HG03565 (cell line): ENCODE results near the gene PTTG1.

Experiments
- ATAC-seq: cut with Tn5 transposase; IDR thresholded peaks from one replicate; pipeline ENCODE4 v1.9.1; 2021; ENCODE audit warnings: mild to moderate bottlenecking, moderate library complexity; ENCODE audit not compliant: unreplicated experiment

PTTG1 gene

GRCh38 chr5:160421625-160422258 lies at the start of gene PTTG1:
Gene PTTG1 (plus strand): TSS chr5:160421855. CDS start chr5:160422313, 458 bp downstream.
- peak; percentile 52 for ATAC-seq

- ATAC-seq: no peak
Measured at GRCh38 chr5:160375166-160375565, 46.5 kb upstream of the PTTG1 start.

DNA sequence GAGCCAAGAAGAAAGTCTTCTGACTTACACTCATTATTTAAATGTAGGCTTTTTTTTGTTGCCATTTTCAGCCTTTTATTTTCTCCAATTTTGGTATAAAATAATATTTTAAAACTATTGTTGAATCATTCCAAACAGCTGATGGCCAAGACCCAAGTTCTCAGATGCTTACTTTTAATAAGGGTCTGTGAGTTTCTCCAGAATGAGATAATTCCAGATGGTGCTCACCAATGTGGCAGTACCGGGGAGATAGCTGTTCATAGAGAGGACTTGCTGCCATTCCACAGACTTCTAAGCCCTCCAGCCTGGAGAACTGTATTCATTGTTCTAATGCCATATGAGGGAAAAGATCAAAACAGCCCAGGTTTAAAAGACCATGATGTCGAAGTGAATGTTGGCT lies 46.0 kb upstream of the PTTG1 start:
- ATAC-seq: no peak

DNA sequence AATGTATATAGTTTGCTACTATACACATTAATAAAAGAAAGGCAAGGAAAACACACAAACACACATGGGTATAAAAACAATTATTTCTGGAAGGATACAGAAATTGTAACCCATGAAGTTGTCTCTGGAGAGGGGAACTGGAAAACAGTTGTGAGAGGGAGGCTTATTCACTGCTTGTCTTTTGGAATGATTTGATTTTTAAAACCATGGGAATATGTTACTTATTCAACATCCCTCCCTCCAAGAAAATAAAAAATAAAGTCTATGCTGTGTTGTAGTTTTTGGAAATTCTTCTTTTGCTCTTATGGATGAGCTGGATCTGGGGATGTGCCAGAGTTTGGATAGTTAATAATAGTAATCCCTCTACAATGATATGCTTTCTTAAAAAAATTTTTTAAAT lies 45.2 kb upstream of the PTTG1 start:
- no peak for ATAC-seq

GRCh38 chr5:160377651-160378050 lies 44.0 kb upstream of the PTTG1 start:
- ATAC-seq: no peak

DNA sequence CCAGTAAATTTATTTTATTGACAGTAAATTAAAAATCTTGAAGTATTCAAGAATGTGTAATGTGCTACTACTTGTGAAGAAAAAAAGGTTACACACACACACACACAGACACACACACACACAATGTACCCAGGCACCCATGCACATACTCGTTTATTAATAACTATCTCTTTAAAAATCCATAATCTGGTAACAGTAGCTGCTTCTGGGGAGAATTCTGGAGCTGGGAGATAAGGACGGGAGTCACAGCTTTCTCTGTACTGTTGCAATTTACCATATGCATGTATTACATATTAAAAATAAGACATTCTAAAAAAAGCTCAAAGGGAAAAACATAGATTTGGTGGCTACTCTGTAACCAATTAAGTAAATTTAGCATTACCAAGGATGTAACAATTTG lies 43.3 kb upstream of the PTTG1 start:
- no peak for ATAC-seq

DNA sequence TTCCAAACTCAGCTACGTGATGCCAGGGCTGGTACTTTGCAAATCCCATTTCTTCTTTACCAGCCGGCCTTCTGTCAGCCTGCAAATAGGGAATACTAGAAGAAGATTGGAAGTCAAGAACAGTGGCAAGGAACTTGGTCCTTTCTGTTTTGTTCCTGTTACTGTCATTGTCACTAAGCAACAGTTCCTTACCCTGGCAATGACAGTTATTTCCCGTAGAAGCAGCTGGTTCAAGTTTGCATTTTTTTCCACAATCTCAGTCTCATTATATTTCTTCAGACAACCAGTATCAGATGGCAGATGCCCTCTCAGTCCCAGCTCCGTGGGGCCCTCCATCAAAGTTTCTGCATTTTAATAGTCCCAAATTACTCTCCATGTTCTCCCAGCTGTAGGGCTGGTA lies 42.1 kb upstream of the PTTG1 start:
- no peak for ATAC-seq

GRCh38 chr5:160380041-160380440 lies 41.6 kb upstream of the PTTG1 start:
- ATAC-seq: no peak

GRCh38 chr5:160382346-160382745 lies 39.3 kb upstream of the PTTG1 start:
- no peak for ATAC-seq

DNA sequence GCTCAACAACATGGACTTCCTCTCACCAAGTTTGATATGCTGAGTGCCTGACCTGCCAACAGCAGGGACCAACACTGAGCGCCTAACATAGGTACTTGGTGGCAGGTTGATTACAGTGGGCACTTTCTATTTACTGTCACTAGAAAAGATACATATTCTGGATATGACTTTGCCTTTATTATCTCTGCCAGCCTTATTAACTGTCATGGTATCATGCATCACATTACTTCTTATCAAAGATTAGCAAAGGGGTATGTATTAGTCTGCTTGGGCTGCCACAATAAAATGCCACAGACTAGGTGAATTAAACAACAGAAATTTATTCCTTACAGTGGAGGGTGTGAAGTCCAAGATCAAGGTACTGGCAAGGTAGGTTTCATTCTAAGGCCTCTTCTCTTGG lies 37.0 kb upstream of the PTTG1 start:
- no peak for ATAC-seq

DNA sequence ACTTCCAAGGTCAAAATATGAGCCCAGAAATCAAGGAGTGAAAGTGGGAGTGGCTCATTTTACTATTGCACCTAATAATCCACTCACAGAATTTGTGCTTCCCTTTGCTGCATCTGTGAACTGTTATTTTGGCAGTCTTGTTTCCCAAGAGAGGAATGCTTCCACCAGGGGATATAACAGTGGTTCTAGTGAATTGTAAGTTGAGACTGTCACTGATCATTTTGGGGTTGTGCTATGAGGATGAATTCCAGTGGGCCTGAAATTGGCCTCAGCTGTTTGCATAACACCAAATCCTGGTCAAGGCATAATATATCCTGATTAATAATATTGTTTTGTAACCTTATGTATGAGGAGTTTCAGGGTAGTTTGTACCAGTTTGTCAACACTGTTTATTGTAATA lies 36.2 kb upstream of the PTTG1 start:
- ATAC-seq: no peak

DNA sequence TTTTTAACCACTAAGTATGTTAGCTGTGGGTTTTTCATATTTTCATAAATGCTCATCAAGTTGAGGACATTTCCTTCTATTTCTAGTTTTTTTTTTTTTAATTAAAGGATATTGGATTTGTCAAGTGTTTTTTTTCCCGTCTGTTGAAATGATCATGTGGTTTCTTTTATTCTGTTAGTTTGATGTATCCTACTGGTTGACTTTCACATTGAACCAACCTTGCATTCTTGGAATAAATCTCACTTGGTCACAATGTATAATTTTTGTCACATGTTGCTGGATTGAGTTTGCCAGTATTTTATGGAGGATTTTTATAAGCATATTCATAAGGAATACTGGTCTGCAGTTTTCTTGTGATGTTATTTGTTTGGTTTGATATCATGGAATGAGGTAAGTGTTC lies 34.2 kb upstream of the PTTG1 start:
- no peak for ATAC-seq

DNA sequence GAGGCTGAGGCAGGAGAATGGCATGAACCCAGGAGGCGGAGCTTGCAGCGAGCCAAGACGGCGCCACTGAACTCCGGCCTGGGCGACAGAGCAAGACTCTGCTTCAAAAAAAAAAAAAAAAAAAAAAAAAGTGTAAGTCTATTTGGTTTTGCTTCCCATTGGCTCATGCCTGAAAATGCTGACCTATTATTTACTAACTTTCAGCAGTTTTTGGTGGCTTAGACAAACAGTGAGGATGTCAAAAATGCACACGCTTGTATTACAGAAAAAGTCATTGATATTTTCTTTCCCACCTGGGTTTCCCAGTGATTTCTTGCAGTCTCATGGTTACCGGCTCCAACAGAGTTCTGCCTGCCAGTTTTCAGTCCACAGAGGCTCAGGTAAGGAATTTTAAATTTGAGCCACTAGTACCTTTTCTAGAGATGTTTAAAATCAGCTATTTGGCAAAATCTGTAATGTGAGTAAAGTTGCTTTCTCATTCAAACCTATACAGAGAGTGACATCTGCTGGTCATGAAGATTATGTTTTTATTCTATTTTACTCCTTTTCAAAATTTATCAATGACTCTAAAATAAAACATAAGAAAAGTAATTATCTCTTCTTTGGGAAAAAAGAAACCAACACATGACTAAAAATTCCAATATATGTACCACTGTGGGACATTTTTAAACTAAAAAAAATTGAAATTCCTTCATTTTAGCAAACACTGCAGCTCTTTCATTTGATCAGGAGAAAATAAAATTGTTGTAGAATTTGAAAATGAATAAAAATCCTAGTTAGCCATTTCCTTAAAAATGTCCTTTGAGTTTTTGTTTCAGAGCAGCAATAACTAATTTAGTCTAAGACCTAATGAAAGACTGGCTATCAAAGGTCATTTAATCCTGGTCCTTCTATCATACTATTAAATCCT lies 30.6 kb upstream of the PTTG1 start:
- no peak for ATAC-seq

GRCh38 chr5:160395111-160395510 lies 26.5 kb upstream of the PTTG1 start:
- ATAC-seq: no peak

GRCh38 chr5:160397492-160397891 lies 24.2 kb upstream of the PTTG1 start:
- no peak for ATAC-seq

- no peak for ATAC-seq
Measured at GRCh38 chr5:160398806-160399205, 22.8 kb upstream of the PTTG1 start.

DNA sequence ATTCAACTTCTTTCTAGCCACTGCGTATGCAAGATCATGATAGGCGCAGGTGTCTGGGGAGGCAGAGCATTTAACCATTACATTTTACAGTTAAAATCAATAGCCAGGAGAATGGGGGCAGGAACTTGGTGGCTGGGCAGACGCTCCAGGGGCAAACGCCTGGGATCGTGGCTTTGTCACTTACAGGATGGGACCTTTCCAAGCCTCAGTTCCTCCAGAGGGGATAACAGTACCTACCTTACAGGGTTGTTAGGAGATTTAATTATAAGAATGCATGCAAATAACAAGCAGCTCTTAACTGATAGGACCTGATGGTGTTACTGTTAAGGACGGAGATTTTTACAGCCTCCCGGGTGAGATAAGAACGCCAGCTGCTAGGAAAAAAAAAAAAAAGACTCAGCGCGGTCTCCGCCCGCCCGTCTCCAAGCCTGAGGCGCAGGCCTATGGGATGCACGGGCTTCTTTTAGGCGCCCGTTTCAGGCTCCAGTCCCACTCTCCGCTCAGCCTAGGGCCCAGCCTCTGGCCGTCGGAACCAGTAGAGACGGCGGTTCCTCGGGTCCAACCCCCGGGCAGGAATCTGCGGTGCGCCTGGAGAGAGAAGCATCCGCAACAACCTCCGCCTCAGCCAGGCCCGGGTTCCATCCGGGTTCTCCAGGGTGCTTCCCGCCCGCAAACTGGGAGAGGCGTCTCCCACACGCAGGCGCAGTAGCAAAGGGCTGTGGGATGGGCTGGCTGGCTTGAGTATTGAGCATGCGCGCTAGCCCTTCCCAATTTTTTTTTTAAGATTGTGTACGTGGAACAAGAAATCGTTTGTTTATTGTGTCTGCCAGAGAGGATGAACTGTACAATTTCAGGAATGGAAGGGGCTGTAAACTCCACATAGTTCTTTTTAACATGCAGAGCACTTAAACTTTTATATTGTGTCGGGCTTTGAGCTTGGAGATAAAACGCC lies 22.0 kb upstream of the PTTG1 start, which contains the start of gene FAM200C:
Gene FAM200C, minus strand, starts transcription at position 653 of the 952 bp plus-strand sequence. CDS start 4,564 bp downstream, outside the sequence.
- ATAC-seq: peak; percentile 64

GRCh38 chr5:160418561-160419457 lies 2.8 kb upstream of the PTTG1 start, which contains the start of gene SLU7:
Gene SLU7 (minus strand): TSS chr5:160419081. CDS start chr5:160415294, 3,787 bp downstream.
- peak; percentile 56 for ATAC-seq

GRCh38 chr5:160419458-160420330 lies 2.0 kb upstream of the PTTG1 start:
- no peak for ATAC-seq
